Endothelial cell of umbilical vein (primary cell): ENCODE data around the gene NFATC1. TPM values are rescaled to one million over a fixed set of nuclear protein-coding genes. Genes with fewer than 3 reads are reported as not detected.

ENCODE experiments used
- BruUV-seq: library from RNA; stranded (reverse); fragments of 400-500 nt; replicated peaks from 2 replicates; lab custom pipeline; 2021; lab: Mats Ljungman, UMichigan
- CTCF ChIA-PET: fragments of 300-600, 350-600 bp; sonication (Branson Sonifier 250); formaldehyde crosslinking; loops from one replicate; lab custom pipeline; 2021; ENCODE audit warnings: antibody characterized with exemption, inconsistent platforms; lab: Charles Lee
- POLR2A ChIA-PET: fragments of 300-600, 350-600 bp; sonication (Branson Sonifier 250); formaldehyde crosslinking; loops from one replicate; lab custom pipeline; 2021; ENCODE audit warnings: antibody characterized with exemption, inconsistent platforms; lab: Charles Lee
- DNase-seq: peaks from one replicate; pipeline ENCODE4 v3.0.0-alpha.2; 2011; ENCODE audit warnings: low read depth, low spot score
- FAIRE-seq: peaks from 2 replicates; lab custom pipeline; 2011; peaks lifted over from hg19 to GRCh38; lab: Jason Lieb, UNC
- H2AFZ ChIP-seq: 2 replicates; pipeline ENCODE4 v1.6.0; 2012; ENCODE audit warnings: low read depth, low read length, control low read depth, inconsistent platforms
- H3K27ac ChIP-seq: 2 replicates; pipeline ENCODE4 v1.5.1; 2011; ENCODE audit warnings: low read depth, mild to moderate bottlenecking, control low read depth, low read length, moderate library complexity; ENCODE audit not compliant: insufficient read depth
- H3K27me3 ChIP-seq, 2 experiments: 2 replicates each; pipeline versions ENCODE4 v1.6.0 to v1.6.1; 2011; ENCODE audit warnings: low read length in 2 of 2, mixed read lengths in 1 of 2; ENCODE audit not compliant: control insufficient read depth in 2 of 2, insufficient read depth in 2 of 2
- H3K36me3 ChIP-seq, 2 experiments: 2 replicates in 1 of 2; 3 replicates in 1 of 2; pipeline ENCODE4 v1.5.1; 2011; ENCODE audit warnings: low read length in 2 of 2, mild to moderate bottlenecking in 1 of 2, moderate library complexity in 1 of 2; ENCODE audit not compliant: control insufficient read depth in 2 of 2, insufficient read depth in 2 of 2; ENCODE audit errors: extremely low read depth in 1 of 2
- H3K4me1 ChIP-seq: 3 replicates; pipeline ENCODE4 v1.5.1; 2011; ENCODE audit warnings: mild to moderate bottlenecking, low read length; ENCODE audit not compliant: control insufficient read depth, insufficient read depth; ENCODE audit errors: extremely low read depth
- H3K4me2 ChIP-seq: 2 replicates; pipeline ENCODE4 v1.6.1; 2011; ENCODE audit warnings: low read length, control low read depth, mixed read lengths; ENCODE audit not compliant: insufficient read depth
- H3K4me3 ChIP-seq, 3 experiments: fragments of 200-600 bp in 1 of 3; sonication (generic), shearing (Covaris generic) in 1 of 3; replicated peaks in 1 of 3; 2 replicates each; pipeline ENCODE4 v1.5.1; 2011 to 2016; ENCODE audit warnings: control low read depth in 3 of 3, low read length in 3 of 3, mild to moderate bottlenecking in 2 of 3, inconsistent platforms in 1 of 3, low read depth in 1 of 3, moderate library complexity in 1 of 3; ENCODE audit not compliant: insufficient read depth in 1 of 3
- H3K79me2 ChIP-seq: 2 replicates; pipeline ENCODE4 v1.6.0; 2012; ENCODE audit warnings: low read length, inconsistent platforms; ENCODE audit not compliant: control insufficient read depth, insufficient read depth
- H3K9ac ChIP-seq: replicated peaks from 2 replicates; pipeline ENCODE3; 2011; ENCODE audit warnings: low read length, control low read depth; ENCODE audit not compliant: insufficient read depth; ENCODE audit errors: extremely low read depth
- H3K9me1 ChIP-seq: replicated peaks from 3 replicates; pipeline ENCODE4 v1.6.0; 2011; ENCODE audit warnings: mild to moderate bottlenecking, low read length; ENCODE audit not compliant: control insufficient read depth, insufficient read depth; ENCODE audit errors: extremely low read depth
- H3K9me3 ChIP-seq: replicated peaks from 2 replicates; pipeline ENCODE4 v1.5.1; 2012; ENCODE audit warnings: low read length, inconsistent platforms; ENCODE audit not compliant: control insufficient read depth, insufficient read depth
- H4K20me1 ChIP-seq: replicated peaks from 2 replicates; pipeline ENCODE3; 2011; ENCODE audit warnings: mild to moderate bottlenecking, low read length; ENCODE audit not compliant: control insufficient read depth, insufficient read depth; ENCODE audit errors: extremely low read depth
- EZH2 ChIP-seq: IDR thresholded peaks from 2 replicates; pipeline ENCODE4 v1.6.1; 2012; ENCODE audit warnings: borderline replicate concordance, low read depth, mild to moderate bottlenecking, moderate library complexity, low read length, inconsistent platforms; ENCODE audit not compliant: severe bottlenecking
- FOS ChIP-seq: IDR thresholded peaks from 2 replicates; pipeline ENCODE4 v1.6.1; 2011; ENCODE audit warnings: mild to moderate bottlenecking, low read length, moderate library complexity, borderline replicate concordance; ENCODE audit not compliant: insufficient read depth
- GATA2 ChIP-seq: IDR thresholded peaks from 2 replicates; pipeline ENCODE4 v1.7.0; 2011; ENCODE audit warnings: low read depth, mild to moderate bottlenecking, moderate library complexity, mixed read lengths, low read length; ENCODE audit not compliant: insufficient read length, insufficient read depth
- JUN ChIP-seq: IDR thresholded peaks from 2 replicates; pipeline ENCODE4 v1.6.1; 2011; ENCODE audit warnings: borderline replicate concordance, low read depth; ENCODE audit not compliant: insufficient read length, insufficient read depth
- MYC ChIP-seq: IDR thresholded peaks from one replicate; pipeline ENCODE4 v1.6.1; 2011; ENCODE audit warnings: mild to moderate bottlenecking, low read depth, low read length
- POLR2A ChIP-seq: IDR thresholded peaks from 2 replicates; pipeline ENCODE4 v1.6.1; 2012; ENCODE audit warnings: low read depth, mild to moderate bottlenecking, control low read depth, low read length
- POLR2AphosphoS5 ChIP-seq: IDR thresholded peaks from 2 replicates; pipeline ENCODE4 v1.6.1; 2012; ENCODE audit warnings: low read depth, mild to moderate bottlenecking, control low read depth, low read length, moderate library complexity; ENCODE audit not compliant: insufficient read depth
- dilution Hi-C: fragments of 300-500 bp; cut with MboI; formaldehyde crosslinking; loops from one replicate; pipeline ENCODE4 v1.15.0; 2019; ENCODE audit warnings: low sequenced_read_pairs; ENCODE audit not compliant: extremely low pct_ligation_motif_present
- intact Hi-C: fragments of 100-400 bp; cut with micrococcal nuclease; formaldehyde crosslinking; loops from one replicate; pipeline ENCODE4 v1.10.0; 2022
- polyA plus RNA-seq, 4 experiments: library from polyadenylated mRNA; depleted of rRNA in 3 of 4; stranded (reverse) in 3 of 4; unstranded in 1 of 4; fragments of >200 nt; gene quantifications; 2 replicates each; pipeline versions ENCODE4 v1.2.1 to v1.2.3, GENCODE V29; 2011 to 2012; ENCODE audit warnings: missing spikeins in 1 of 4
- total RNA-seq: library from RNA; stranded (reverse); gene quantifications from 2 replicates; pipeline ENCODE4 v1.2.3, GENCODE V29; 2021
- TF ChIP-seq, protein P1 (sequence below), 2 donors: IDR thresholded peaks; 1 replicate in 1 of 2; 2 replicates in 1 of 2; pipeline ENCODE4 v1.5.1; 2011; ENCODE audit warnings: low read length in 2 of 2, mild to moderate bottlenecking in 2 of 2, moderate library complexity in 2 of 2, control low read depth in 1 of 2, inconsistent platforms in 1 of 2, low read depth in 1 of 2; ENCODE audit not compliant: insufficient read depth in 1 of 2; ENCODE audit errors: extremely low read depth in 1 of 2
- TF ChIP-seq, protein P2 (sequence below): IDR thresholded peaks from 2 replicates; pipeline ENCODE4 v1.6.1; 2011; ENCODE audit not compliant: insufficient read depth, insufficient read length

NFATC1 gene
- total and polyA plus RNA-seq, 2 donors (not counting 3 experiments of a cell fraction or from before 2014, with no cell fraction given): 11.1 to 30.0 TPM

DNA sequence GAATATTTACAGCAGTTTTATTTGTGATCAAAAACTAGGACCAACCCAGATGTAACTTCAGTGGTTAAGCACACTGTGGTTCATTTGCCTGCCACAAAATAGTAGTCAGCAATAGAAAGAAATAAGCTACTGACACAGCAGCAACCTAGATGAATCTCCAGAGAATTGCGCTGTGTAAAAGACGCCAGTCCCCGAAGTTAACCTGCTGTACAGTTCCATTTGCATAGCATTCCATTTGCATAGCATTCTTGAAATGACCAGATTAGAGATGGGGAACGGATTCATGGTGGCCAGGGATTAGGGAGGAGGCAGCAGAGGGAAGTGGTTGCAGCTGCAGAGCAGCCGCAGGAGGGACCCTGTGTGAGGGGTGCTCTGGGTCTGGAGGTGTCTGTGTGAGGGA lies 39.3 kb upstream of the NFATC1 start:
- Histone ChIP-seq H3K36me3 (peaks cover 0 to 2% of the 10 kb centered on the region in 2 experiments), H3K79me2 (no peaks in the 10 kb centered on the region), H3K4me1 (no peaks in the 10 kb centered on the region), H3K9ac (no peak overlapping the region), H3K27me3 (no peaks in the 10 kb centered on the region), H3K9me3 (no peaks in the 10 kb centered on the region), H2AFZ (no peak overlapping the region), H3K9me1 (no peaks in the 10 kb centered on the region), H4K20me1 (no peaks in the 10 kb centered on the region), H3K4me2 (no peak overlapping the region), H3K27ac (no peak overlapping the region), H3K4me3 (no peak overlapping the region)
- intact Hi-C loops (no loop called here), dilution Hi-C loops (no loop called here)
- TF ChIP-seq POLR2A (no peak), POLR2AphosphoS5 (no peak), GATA2 (no peak), JUN (no peak), MYC (no peak), EZH2 (no peak), FOS (no peak)
- TF ChIP-seq, protein P1, sequence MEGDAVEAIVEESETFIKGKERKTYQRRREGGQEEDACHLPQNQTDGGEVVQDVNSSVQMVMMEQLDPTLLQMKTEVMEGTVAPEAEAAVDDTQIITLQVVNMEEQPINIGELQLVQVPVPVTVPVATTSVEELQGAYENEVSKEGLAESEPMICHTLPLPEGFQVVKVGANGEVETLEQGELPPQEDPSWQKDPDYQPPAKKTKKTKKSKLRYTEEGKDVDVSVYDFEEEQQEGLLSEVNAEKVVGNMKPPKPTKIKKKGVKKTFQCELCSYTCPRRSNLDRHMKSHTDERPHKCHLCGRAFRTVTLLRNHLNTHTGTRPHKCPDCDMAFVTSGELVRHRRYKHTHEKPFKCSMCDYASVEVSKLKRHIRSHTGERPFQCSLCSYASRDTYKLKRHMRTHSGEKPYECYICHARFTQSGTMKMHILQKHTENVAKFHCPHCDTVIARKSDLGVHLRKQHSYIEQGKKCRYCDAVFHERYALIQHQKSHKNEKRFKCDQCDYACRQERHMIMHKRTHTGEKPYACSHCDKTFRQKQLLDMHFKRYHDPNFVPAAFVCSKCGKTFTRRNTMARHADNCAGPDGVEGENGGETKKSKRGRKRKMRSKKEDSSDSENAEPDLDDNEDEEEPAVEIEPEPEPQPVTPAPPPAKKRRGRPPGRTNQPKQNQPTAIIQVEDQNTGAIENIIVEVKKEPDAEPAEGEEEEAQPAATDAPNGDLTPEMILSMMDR (IDR thresholded peaks at IDR 0.05; ENCODE audit: extremely low read depth in 1 of 2, insufficient read depth in 1 of 2, low read depth in 1 of 2, low read length in 2 of 2): no peak
- TF ChIP-seq, protein P2, sequence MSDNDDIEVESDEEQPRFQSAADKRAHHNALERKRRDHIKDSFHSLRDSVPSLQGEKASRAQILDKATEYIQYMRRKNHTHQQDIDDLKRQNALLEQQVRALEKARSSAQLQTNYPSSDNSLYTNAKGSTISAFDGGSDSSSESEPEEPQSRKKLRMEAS: no peak
- FAIRE-seq: no peak
- POLR2A ChIA-PET: no interaction called here
- DNase-seq: no peak
- CTCF ChIA-PET: no interaction called here
- no TSS peak for BruUV-seq
